ENCODE data around the gene TUNAR. TPM values are rescaled to one million over a fixed set of nuclear protein-coding genes. Genes with fewer than 3 reads are reported as not detected.

Gene TUNAR
- total RNA-seq: not detected in 2 replicates

GRCh38 chr14:95876761-95877538 lies at the start of gene TUNAR:
TUNAR (plus strand) TSS chr14:95876832.
- peak; percentile 34 for TF ChIP-seq CTCF (IDR thresholded peaks at IDR 0.05; ENCODE audit: insufficient read depth, low read depth, low read length)
- no peak for DNase-seq (ENCODE audit: low read depth)
- H3K4me3 ChIP-seq (ENCODE audit: low read depth, low read length): no peak within 1 kb of the TSS

GRCh38 chr14:95828649-95829265 lies 47.9 kb upstream of the TUNAR start:
- DNase-seq (ENCODE audit: low read depth): no peak
- no peak overlapping the region for H3K4me3 ChIP-seq (ENCODE audit: low read depth, low read length)
- TF ChIP-seq CTCF (IDR thresholded peaks at IDR 0.05; ENCODE audit: insufficient read depth, low read depth, low read length): no peak

- no peak overlapping the region for H3K4me3 ChIP-seq (ENCODE audit: low read depth, low read length)
- no peak for DNase-seq (ENCODE audit: low read depth)
- no peak for TF ChIP-seq CTCF (IDR thresholded peaks at IDR 0.05; ENCODE audit: insufficient read depth, low read depth, low read length)
Observed at GRCh38 chr14:95829321-95829720, 47.3 kb upstream of the TUNAR start.

GRCh38 chr14:95830386-95830785 lies 46.2 kb upstream of the TUNAR start:
- no peak overlapping the region for H3K4me3 ChIP-seq (ENCODE audit: low read depth, low read length)
- TF ChIP-seq CTCF (IDR thresholded peaks at IDR 0.05; ENCODE audit: insufficient read depth, low read depth, low read length): no peak
- DNase-seq (ENCODE audit: low read depth): no peak

- no peak for DNase-seq (ENCODE audit: low read depth)
- no peak for TF ChIP-seq CTCF (IDR thresholded peaks at IDR 0.05; ENCODE audit: insufficient read depth, low read depth, low read length)
Observed at GRCh38 chr14:95831041-95831440, 45.6 kb upstream of the TUNAR start.

GRCh38 chr14:95831468-95831867 lies 45.2 kb upstream of the TUNAR start:
- DNase-seq (ENCODE audit: low read depth): no peak
- no peak overlapping the region for H3K4me3 ChIP-seq (ENCODE audit: low read depth, low read length)
- TF ChIP-seq CTCF (IDR thresholded peaks at IDR 0.05; ENCODE audit: insufficient read depth, low read depth, low read length): no peak

More at GRCh38 chr14:95831041-95831440, 45.6 kb upstream of the TUNAR start:
- no peak overlapping the region for H3K4me3 ChIP-seq (ENCODE audit: low read depth, low read length)

All from fibroblast of villous mesenchyme (primary cell).